ENCODE results near the gene GNGT2.

DNA sequence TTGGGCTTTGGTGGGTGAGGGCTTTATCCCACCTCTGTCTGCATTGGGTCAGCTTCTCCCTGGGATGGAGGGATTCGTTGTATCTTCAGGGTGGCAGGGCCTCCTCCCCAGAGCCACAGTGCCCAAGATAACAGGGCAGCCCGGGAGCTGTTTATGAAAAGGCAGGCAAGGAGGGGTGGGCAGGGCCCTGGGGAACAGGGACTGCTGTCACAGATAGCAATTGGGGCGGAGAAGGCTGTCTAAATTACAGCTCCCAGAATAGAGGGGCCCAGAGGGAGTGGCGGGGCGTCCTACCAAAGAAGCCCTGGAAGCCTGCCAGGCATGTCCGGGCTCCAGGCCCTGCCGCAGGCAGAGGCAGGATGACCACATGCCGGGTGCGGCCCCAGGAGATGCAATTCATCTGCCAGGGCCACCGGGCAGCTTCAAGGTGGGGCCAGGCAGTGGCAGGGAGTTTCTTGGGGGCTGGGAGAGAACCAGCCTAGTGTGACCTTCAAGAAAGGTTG, 39.0 kb upstream of the GNGT2 start:
- no peak for TF ChIP-seq EZH2 (IDR thresholded peaks at IDR 0.05; ENCODE audit: insufficient read depth, poor library complexity, severe bottlenecking)
- TF ChIP-seq EZH2phosphoT487 (IDR thresholded peaks at IDR 0.05; ENCODE audit: insufficient read depth, low read depth), result no peak
